Measurements from ENCODE around the gene TNNT1. TPM values are rescaled to one million over a fixed set of nuclear protein-coding genes. Genes with fewer than 3 reads are reported as not detected.

Gene TNNT1
- total RNA-seq, 1 donor: not detected

- Histone ChIP-seq H3K9me3 (ENCODE audit: low read depth, low read length) (no peaks in the 10 kb centered on the region), H3K4me1 (ENCODE audit: insufficient read depth, low read length) (peaks cover 14% of the 10 kb centered on the region), H3K4me2 (ENCODE audit: insufficient read depth, low read length) (no peak overlapping the region), H3K4me3 (ENCODE audit: insufficient read depth, low read length) (no peak overlapping the region), H3K27me3 (ENCODE audit: insufficient read depth, low read length) (peaks cover 2% of the 10 kb centered on the region), H3K79me2 (ENCODE audit: insufficient read depth, low read length) (no peaks in the 10 kb centered on the region), H3K27ac (ENCODE audit: low read depth, low read length) (no peak overlapping the region), H2AFZ (ENCODE audit: low read length) (no peak overlapping the region), H4K20me1 (ENCODE audit: insufficient read depth, low read length) (peaks cover 2% of the 10 kb centered on the region), H3K36me3 (ENCODE audit: insufficient read depth, low read length) (no peaks in the 10 kb centered on the region)
- DNase-seq (ENCODE audit: insufficient read length, low spot score, missing footprints): no peak
- TF ChIP-seq CTCF (IDR thresholded peaks at IDR 0.05; ENCODE audit: extremely low read depth, low read depth, low read length): no peak
Observed at GRCh38 chr19:55171440-55171839, 22.4 kb upstream of the TNNT1 start.

DNA sequence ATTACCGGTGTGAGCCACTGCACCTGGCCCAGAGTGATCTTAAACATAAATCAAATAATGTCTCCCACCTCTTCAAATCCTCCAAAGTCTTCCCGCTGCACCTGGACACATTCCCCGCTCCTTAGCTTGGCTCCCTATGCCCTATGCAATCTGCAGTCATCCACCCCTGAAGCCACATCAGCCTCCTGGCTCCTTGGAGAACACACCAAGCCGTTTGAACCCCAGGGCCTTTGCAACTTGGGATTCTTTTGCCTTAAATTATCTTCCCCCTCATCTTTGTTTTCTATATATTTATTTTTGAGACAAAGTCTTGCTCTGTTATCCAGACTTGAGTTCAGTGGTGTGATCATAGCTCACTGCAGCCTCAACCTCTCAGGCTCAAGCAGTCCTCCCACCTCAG is 20.1 kb upstream of the TNNT1 start:
- Histone ChIP-seq H4K20me1 (ENCODE audit: insufficient read depth, low read length) (no peaks in the 10 kb centered on the region), H3K4me2 (ENCODE audit: insufficient read depth, low read length) (no peak overlapping the region), H3K27me3 (ENCODE audit: insufficient read depth, low read length) (peaks cover 2% of the 10 kb centered on the region), H3K79me2 (ENCODE audit: insufficient read depth, low read length) (no peaks in the 10 kb centered on the region), H3K9me3 (ENCODE audit: low read depth, low read length) (no peaks in the 10 kb centered on the region), H3K27ac (ENCODE audit: low read depth, low read length) (no peak overlapping the region), H2AFZ (ENCODE audit: low read length) (no peak overlapping the region), H3K4me1 (ENCODE audit: insufficient read depth, low read length) (peaks cover 14% of the 10 kb centered on the region), H3K4me3 (ENCODE audit: insufficient read depth, low read length) (no peak overlapping the region), H3K36me3 (ENCODE audit: insufficient read depth, low read length) (no peaks in the 10 kb centered on the region)
- DNase-seq (ENCODE audit: insufficient read length, low spot score, missing footprints): peak; percentile 65
- TF ChIP-seq CTCF (IDR thresholded peaks at IDR 0.05; ENCODE audit: extremely low read depth, low read depth, low read length): no peak

- Histone ChIP-seq H3K9me3 (ENCODE audit: low read depth, low read length) (no peaks in the 10 kb centered on the region), H3K4me1 (ENCODE audit: insufficient read depth, low read length) (peaks cover 5% of the 10 kb centered on the region), H3K27ac (ENCODE audit: low read depth, low read length) (no peak within 1 kb of the TSS), H4K20me1 (ENCODE audit: insufficient read depth, low read length) (no peaks in the 10 kb centered on the region), H3K4me2 (ENCODE audit: insufficient read depth, low read length) (peak within 1 kb of the TSS; percentile 95), H2AFZ (ENCODE audit: low read length) (peak within 1 kb of the TSS; percentile 94), H3K79me2 (ENCODE audit: insufficient read depth, low read length) (no peaks in the 10 kb centered on the region), H3K27me3 (ENCODE audit: insufficient read depth, low read length) (peaks cover 14% of the 10 kb centered on the region), H3K36me3 (ENCODE audit: insufficient read depth, low read length) (no peaks in the 10 kb centered on the region), H3K4me3 (ENCODE audit: insufficient read depth, low read length) (peak within 1 kb of the TSS; percentile 75)
- no peak for TF ChIP-seq CTCF (IDR thresholded peaks at IDR 0.05; ENCODE audit: extremely low read depth, low read depth, low read length)
- DNase-seq (ENCODE audit: insufficient read length, low spot score, missing footprints): peak; percentile 100
Observed at GRCh38 chr19:55166530-55167268, 17.7 kb upstream of the TNNT1 start, which contains the start of gene DNAAF3. Gene DNAAF3, minus strand, starts transcription at chr19:55166613. Its CDS starts 200 bp downstream, at chr19:55166413.

DNA sequence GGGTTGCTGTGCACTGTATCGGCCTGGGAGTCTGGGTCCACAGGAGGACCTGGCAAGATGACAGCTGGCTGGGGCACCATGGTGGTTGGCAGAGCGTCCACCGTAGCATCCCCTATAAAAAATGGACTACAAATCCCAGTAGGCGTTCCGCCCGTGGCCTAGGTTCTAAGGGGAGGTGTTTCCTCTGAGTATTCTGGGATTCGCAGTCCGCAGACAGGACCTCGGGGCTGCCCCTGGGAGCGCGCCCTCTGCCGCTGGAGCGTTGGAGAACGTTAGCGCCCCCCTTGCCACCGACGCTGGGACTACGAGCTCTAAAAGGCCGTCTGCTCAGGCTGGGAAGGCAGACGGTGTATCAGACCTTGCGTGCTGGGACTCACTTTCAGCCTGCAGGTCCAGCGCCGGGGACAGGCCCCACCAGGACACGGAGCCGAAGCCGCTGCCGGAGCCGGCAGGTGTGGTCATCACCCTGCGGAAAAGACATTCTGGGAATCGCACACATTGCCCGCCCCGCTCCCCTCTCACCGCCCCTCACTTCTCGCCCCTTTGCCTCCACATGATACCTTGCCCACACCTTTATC is 17.0 kb upstream of the TNNT1 start:
- Histone ChIP-seq H3K4me2 (ENCODE audit: insufficient read depth, low read length) (peak overlapping the region; percentile 95), H3K27me3 (ENCODE audit: insufficient read depth, low read length) (peaks cover 19% of the 10 kb centered on the region), H3K36me3 (ENCODE audit: insufficient read depth, low read length) (no peaks in the 10 kb centered on the region), H3K4me3 (ENCODE audit: insufficient read depth, low read length) (peak overlapping the region; percentile 75), H3K79me2 (ENCODE audit: insufficient read depth, low read length) (no peaks in the 10 kb centered on the region), H4K20me1 (ENCODE audit: insufficient read depth, low read length) (no peaks in the 10 kb centered on the region), H3K4me1 (ENCODE audit: insufficient read depth, low read length) (peaks cover 5% of the 10 kb centered on the region), H3K9me3 (ENCODE audit: low read depth, low read length) (no peaks in the 10 kb centered on the region), H3K27ac (ENCODE audit: low read depth, low read length) (no peak overlapping the region), H2AFZ (ENCODE audit: low read length) (peak overlapping the region; percentile 94)
- peak; percentile 57 for TF ChIP-seq CTCF (IDR thresholded peaks at IDR 0.05; ENCODE audit: extremely low read depth, low read depth, low read length)
- DNase-seq (ENCODE audit: insufficient read length, low spot score, missing footprints): peak; percentile 97
